Liver (tissue), 9 donors: ENCODE results near the gene GNRH2. TPM values are rescaled to one million over a fixed set of nuclear protein-coding genes. Genes with fewer than 3 reads are reported as not detected.

ENCODE experiments used
- DNase-seq: peaks from one replicate; pipeline ENCODE4 v3.0.0-alpha.2; 2017; ENCODE audit warnings: low spot score
- H3K27ac ChIP-seq, 2 donors: one replicate each; pipeline ENCODE4 v1.7.0; 2013; ENCODE audit warnings: inconsistent platforms in 2 of 2, low read length in 2 of 2, control low read depth in 1 of 2, low read depth in 1 of 2, mild to moderate bottlenecking in 1 of 2
- H3K27me3 ChIP-seq, 4 donors: one replicate each; pipeline versions ENCODE4 v1.6.1 to v1.7.0; 2013; ENCODE audit warnings: low read length in 3 of 4, inconsistent platforms in 1 of 4, mild to moderate bottlenecking in 1 of 4, moderate library complexity in 1 of 4; ENCODE audit not compliant: control insufficient read depth in 4 of 4, insufficient read depth in 4 of 4
- H3K36me3 ChIP-seq, 4 donors: one replicate each; pipeline versions ENCODE4 v1.6.1 to v1.7.0; 2013; ENCODE audit warnings: low read length in 3 of 4, mild to moderate bottlenecking in 3 of 4, low read depth in 1 of 4, moderate library complexity in 1 of 4; ENCODE audit not compliant: control insufficient read depth in 4 of 4, insufficient read depth in 3 of 4
- H3K4me1 ChIP-seq, 4 donors: one replicate each; pipeline versions ENCODE4 v1.6.1 to v1.7.0; 2013; ENCODE audit warnings: low read length in 3 of 4, mild to moderate bottlenecking in 3 of 4, moderate library complexity in 1 of 4; ENCODE audit not compliant: control insufficient read depth in 4 of 4, insufficient read depth in 4 of 4
- H3K4me3 ChIP-seq, 3 donors: one replicate each; pipeline versions ENCODE4 v1.6.1 to v1.7.0; 2013; ENCODE audit warnings: low read length in 3 of 3, control low read depth in 1 of 3, low read depth in 1 of 3, mild to moderate bottlenecking in 1 of 3
- H3K9ac ChIP-seq, 2 donors: one replicate each; pipeline ENCODE4 v1.7.0; 2013; ENCODE audit warnings: low read length in 2 of 2, mild to moderate bottlenecking in 2 of 2, moderate library complexity in 2 of 2, control low read depth in 1 of 2, low read depth in 1 of 2
- H3K9me3 ChIP-seq, 4 donors: one replicate each; pipeline versions ENCODE4 v1.6.1 to v1.7.0; 2013; ENCODE audit warnings: low read length in 3 of 4; ENCODE audit not compliant: control insufficient read depth in 4 of 4
- EGR1 ChIP-seq, 2 donors: IDR thresholded peaks; 2 replicates each; pipeline ENCODE4 v1.6.1; 2016 to 2018; ENCODE audit warnings: antibody characterized with exemption in 2 of 2, low read depth in 2 of 2
- FOXA1 ChIP-seq: IDR thresholded peaks from 2 replicates; pipeline ENCODE4 v1.6.1; 2016; ENCODE audit warnings: antibody characterized with exemption
- FOXA2 ChIP-seq: IDR thresholded peaks from 2 replicates; pipeline ENCODE4 v1.6.1; 2016; ENCODE audit warnings: antibody characterized with exemption
- GABPA ChIP-seq, 2 donors: IDR thresholded peaks in 1 of 2; conservative IDR thresholded peaks in 1 of 2; 2 replicates each; pipeline ENCODE4 v1.6.1; 2016; ENCODE audit warnings: antibody characterized with exemption in 2 of 2, mild to moderate bottlenecking in 1 of 2, moderate library complexity in 1 of 2
- HNF4A ChIP-seq, 2 donors: conservative IDR thresholded peaks; 2 replicates each; pipeline ENCODE4 v1.6.1; 2016; ENCODE audit warnings: antibody characterized with exemption in 2 of 2, mild to moderate bottlenecking in 2 of 2
- HNF4G ChIP-seq: IDR thresholded peaks from 2 replicates; pipeline ENCODE4 v1.6.1; 2016; ENCODE audit warnings: antibody characterized with exemption
- JUND ChIP-seq, 2 donors: IDR thresholded peaks; 2 replicates each; pipeline ENCODE4 v1.6.1; 2016; ENCODE audit warnings: antibody characterized with exemption in 2 of 2
- NR2F2 ChIP-seq: IDR thresholded peaks from 2 replicates; pipeline ENCODE4 v1.6.1; 2016; ENCODE audit warnings: antibody characterized with exemption
- RAD21 ChIP-seq, 2 donors: IDR thresholded peaks; 2 replicates each; pipeline ENCODE4 v1.6.1; 2016; ENCODE audit warnings: antibody characterized with exemption in 2 of 2, mild to moderate bottlenecking in 2 of 2
- RXRA ChIP-seq, 2 donors: IDR thresholded peaks; 2 replicates each; pipeline ENCODE4 v1.6.1; 2017 to 2018; ENCODE audit warnings: antibody characterized with exemption in 2 of 2, mild to moderate bottlenecking in 1 of 2
- SP1 ChIP-seq: IDR thresholded peaks from 2 replicates; pipeline ENCODE4 v1.6.1; 2018; ENCODE audit warnings: antibody characterized with exemption, mild to moderate bottlenecking
- TAF1 ChIP-seq: conservative IDR thresholded peaks from 2 replicates; pipeline ENCODE4 v1.6.1; 2016; ENCODE audit warnings: antibody characterized with exemption, mild to moderate bottlenecking
- YY1 ChIP-seq: IDR thresholded peaks from 2 replicates; pipeline ENCODE4 v1.6.1; 2016; ENCODE audit warnings: antibody characterized with exemption, mild to moderate bottlenecking
- WGBS: extraction: QIAGEN DNeasy Blood & Tissue Kit; methylation state at CpG from one replicate; pipeline ENCODE4 v1.1.7; 2013; 5-methylcytosine and 5-hydroxymethylcytosine counted together
- polyA plus RNA-seq, 2 donors: library from polyadenylated mRNA; stranded (reverse) in 1 of 2; unstranded in 1 of 2; fragments of 200-250 nt in 1 of 2; fragments of >200 nt in 1 of 2; fragmentation: Nextera tagmentation in 1 of 2; extraction: Ambion mirVana in 1 of 2; gene quantifications; one replicate each; pipeline versions ENCODE4 v1.2.1 to v1.2.3, GENCODE V29; 2013 to 2015
- total RNA-seq, 2 donors: library from RNA; depleted of rRNA; stranded (reverse); fragments of >200 nt; gene quantifications; one replicate each; pipeline ENCODE4 v1.2.3, GENCODE V29; 2014
- TF ChIP-seq, protein P1 (sequence below): IDR thresholded peaks from 2 replicates; pipeline ENCODE4 v1.6.1; 2016; ENCODE audit warnings: antibody characterized with exemption
- TF ChIP-seq, protein P2 (sequence below): IDR thresholded peaks from 2 replicates; pipeline ENCODE4 v1.6.1; 2016; ENCODE audit warnings: antibody characterized with exemption
- TF ChIP-seq, protein P3 (sequence below): IDR thresholded peaks from 2 replicates; pipeline ENCODE4 v1.6.1; 2016; ENCODE audit warnings: antibody characterized with exemption
- TF ChIP-seq, protein P4 (sequence below): fragments of 150-350 bp; IDR thresholded peaks from 2 replicates; pipeline ENCODE4 v1.5.1; 2017; ENCODE audit warnings: improper control_type of control experiment, low read depth, low read length; ENCODE audit not compliant: missing input control
- donor health status: healthy.
- donor health status: healthy.
- donor health status: healthy.
- donor health status: healthy.
- donor health status: healthy.

The GNRH2 gene
- total and polyA plus RNA-seq, 4 donors, result 0.25 to 0.58 (median 0.44) TPM; not detected in 1

DNA sequence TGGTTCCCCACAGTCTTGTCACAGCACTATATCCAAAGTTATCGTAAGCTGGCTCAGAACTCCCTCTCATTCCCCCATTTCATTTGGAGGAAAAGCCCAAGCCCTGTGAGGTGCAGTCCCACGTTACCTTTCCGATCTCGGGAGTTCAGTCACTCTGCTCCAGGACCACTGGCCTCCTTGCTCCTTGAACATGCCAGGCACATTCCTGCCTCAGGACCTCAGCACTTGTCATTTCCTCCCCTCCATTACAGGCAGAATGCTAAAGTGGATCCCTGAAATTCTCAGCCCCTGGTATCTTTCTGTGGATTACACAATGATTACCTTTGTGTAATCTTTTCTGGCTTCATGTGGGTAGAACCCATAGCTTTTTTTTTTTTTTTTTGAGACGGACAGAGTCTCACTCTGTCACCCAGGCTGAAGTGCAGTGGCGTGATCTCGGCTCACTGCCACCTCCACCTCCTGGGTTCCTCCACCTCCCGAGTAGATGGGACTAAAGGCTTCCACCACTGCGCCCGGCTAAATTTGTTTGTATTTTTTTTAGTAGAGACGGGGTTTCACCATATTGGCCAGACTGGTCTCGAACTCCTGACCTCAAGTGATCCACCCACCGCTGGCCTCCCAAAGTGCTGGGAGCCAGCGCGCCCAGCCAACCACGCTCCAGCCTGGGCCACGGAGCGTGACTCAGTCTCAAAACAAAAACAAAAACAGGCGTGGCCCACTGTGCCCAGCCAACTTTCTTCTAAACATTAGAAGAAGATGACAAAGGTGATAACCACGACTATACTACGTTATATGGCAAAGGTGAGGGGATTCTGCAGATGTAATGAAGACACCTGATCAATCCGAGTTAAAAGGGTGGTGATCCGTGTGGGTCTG is 24.0 kb downstream of the GNRH2 start:
- WGBS, result 61% methylated on average over 23 of the region's 23 CpGs
- no peak for DNase-seq
- Histone ChIP-seq H3K9me3 (no peaks in the 10 kb centered on the region), H3K36me3 (no peaks in the 10 kb centered on the region), H3K27ac (peak overlapping the region; percentile 56 to 95), H3K4me1 (peaks cover 7 to 49% (median 39%) of the 10 kb centered on the region in 4 donors), H3K9ac (no peak overlapping the region), H3K27me3 (peaks cover 0 to 3% (median 0%) of the 10 kb centered on the region in 4 donors), H3K4me3 (no peak overlapping the region)
- TF ChIP-seq HNF4A (conservative IDR thresholded peaks at IDR 0.05) (peak; percentile 60 to 85), JUND (IDR thresholded peaks at IDR 0.05) (peak in 1 of 2 donors; percentile 33), RXRA (IDR thresholded peaks at IDR 0.05) (peak; percentile 70 to 87), HNF4G (peak; percentile 38), FOXA1 (no peak), YY1 (no peak), SP1 (peak; percentile 84)

DNA sequence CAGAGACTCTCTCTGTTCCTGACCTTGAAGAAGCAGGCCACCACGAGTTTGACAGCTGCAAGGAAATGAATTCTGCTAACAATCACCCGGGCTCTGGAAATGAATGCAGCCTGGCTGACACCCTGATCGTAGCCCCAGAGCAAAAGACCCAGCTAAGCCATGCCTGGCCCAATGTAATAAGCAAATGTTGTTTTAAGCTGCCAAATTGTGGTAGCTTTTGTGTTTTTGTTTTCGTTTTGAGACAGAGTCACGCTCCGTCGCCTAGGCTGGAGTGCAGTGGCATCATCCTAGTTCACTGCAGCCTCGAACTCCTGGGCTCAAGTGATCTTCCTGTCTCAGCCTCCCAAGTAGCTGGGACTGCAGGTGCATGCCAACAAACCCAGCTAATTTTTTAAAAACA is 24.7 kb downstream of the GNRH2 start:
- H3K27ac ChIP-seq, result peak overlapping the region; percentile 56 to 95
- TF ChIP-seq HNF4G (no peak), FOXA2 (no peak), JUND (IDR thresholded peaks at IDR 0.05) (no peak), FOXA1 (no peak), EGR1 (IDR thresholded peaks at IDR 0.05; ENCODE audit: low read depth in 2 of 2) (no peak)
- TF ChIP-seq, protein P1, sequence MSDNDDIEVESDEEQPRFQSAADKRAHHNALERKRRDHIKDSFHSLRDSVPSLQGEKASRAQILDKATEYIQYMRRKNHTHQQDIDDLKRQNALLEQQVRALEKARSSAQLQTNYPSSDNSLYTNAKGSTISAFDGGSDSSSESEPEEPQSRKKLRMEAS, result no peak
- TF ChIP-seq, protein P2, sequence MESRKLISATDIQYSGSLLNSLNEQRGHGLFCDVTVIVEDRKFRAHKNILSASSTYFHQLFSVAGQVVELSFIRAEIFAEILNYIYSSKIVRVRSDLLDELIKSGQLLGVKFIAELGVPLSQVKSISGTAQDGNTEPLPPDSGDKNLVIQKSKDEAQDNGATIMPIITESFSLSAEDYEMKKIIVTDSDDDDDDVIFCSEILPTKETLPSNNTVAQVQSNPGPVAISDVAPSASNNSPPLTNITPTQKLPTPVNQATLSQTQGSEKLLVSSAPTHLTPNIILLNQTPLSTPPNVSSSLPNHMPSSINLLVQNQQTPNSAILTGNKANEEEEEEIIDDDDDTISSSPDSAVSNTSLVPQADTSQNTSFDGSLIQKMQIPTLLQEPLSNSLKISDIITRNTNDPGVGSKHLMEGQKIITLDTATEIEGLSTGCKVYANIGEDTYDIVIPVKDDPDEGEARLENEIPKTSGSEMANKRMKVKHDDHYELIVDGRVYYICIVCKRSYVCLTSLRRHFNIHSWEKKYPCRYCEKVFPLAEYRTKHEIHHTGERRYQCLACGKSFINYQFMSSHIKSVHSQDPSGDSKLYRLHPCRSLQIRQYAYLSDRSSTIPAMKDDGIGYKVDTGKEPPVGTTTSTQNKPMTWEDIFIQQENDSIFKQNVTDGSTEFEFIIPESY, result no peak
- TF ChIP-seq, protein P3, sequence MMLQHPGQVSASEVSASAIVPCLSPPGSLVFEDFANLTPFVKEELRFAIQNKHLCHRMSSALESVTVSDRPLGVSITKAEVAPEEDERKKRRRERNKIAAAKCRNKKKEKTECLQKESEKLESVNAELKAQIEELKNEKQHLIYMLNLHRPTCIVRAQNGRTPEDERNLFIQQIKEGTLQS, result no peak
- no peak for DNase-seq
- H3K4me3 ChIP-seq, result no peak overlapping the region
- H3K9me3 ChIP-seq, result no peaks in the 10 kb centered on the region
- peaks cover 7 to 55% (median 42%) of the 10 kb centered on the region in 4 donors for H3K4me1 ChIP-seq
- H3K27me3 ChIP-seq, result peaks cover 0 to 3% (median 0%) of the 10 kb centered on the region in 4 donors
- no peaks in the 10 kb centered on the region for H3K36me3 ChIP-seq
- no peak overlapping the region for H3K9ac ChIP-seq
- 78% methylated on average over 8 of the region's 8 CpGs for WGBS

DNA sequence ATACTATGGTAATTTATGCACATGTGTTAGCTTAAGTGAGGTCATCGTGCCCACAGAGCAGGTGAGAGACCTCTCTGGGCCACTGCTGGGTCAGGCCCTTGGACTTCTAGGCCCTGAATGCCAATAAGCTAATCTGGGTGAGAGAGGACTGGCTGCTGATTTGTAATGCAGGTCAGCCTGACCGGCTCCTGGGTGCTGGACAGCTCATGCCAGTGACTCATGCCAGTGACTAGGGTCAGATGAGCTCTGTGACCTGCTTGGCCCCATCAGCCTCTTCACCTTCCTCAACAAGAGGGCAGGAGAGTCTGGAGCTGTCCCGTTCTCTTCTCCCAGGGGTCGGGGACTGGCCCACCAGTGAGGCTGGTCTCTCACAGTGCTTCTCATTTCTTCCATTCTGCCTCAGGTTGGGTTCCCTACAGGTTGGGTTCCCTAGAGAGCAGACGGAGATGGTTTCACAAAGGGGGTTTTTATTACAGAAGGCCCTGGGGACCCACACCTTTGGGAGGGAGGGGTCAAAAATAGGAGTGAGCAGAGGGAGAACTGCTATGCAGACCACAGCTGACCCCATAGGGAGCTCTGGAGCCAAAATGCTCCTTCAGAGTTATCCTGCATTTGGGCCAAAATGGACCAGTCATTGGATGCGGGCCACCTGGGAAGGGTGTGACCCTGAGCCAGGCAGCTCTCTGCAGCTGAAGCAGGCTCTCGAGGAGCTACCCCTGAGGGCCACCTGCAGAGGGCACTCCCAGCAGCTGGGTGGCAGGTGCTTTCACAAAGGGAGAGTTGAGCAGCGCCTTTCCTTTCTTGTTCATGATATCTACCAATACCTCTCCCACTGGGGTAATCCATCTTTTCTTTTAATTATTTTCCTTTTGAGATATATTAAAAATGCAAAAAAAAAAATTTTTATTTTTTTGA is 25.8 kb downstream of the GNRH2 start:
- H3K9ac ChIP-seq, result no peak overlapping the region
- no peaks in the 10 kb centered on the region for H3K36me3 ChIP-seq
- WGBS, result 68% methylated on average over 8 of the region's 8 CpGs
- H3K4me3 ChIP-seq, result no peak overlapping the region
- H3K9me3 ChIP-seq, result no peaks in the 10 kb centered on the region
- peak overlapping the region; percentile 56 to 95 for H3K27ac ChIP-seq
- DNase-seq, result no peak
- peaks cover 0 to 3% (median 0%) of the 10 kb centered on the region in 4 donors for H3K27me3 ChIP-seq
- peaks cover 7 to 55% (median 42%) of the 10 kb centered on the region in 4 donors for H3K4me1 ChIP-seq
- no peak for TF ChIP-seq TAF1
- TF ChIP-seq SP1, result peak; percentile 89
- TF ChIP-seq, protein P2, result no peak
- TF ChIP-seq FOXA2, result no peak
- TF ChIP-seq YY1, result peak; percentile 18
- TF ChIP-seq FOXA1, result no peak
- no peak for TF ChIP-seq EGR1 (IDR thresholded peaks at IDR 0.05; ENCODE audit: low read depth in 2 of 2)
- no peak for TF ChIP-seq GABPA (IDR thresholded peaks at IDR 0.05 in 1 of 2, conservative IDR thresholded peaks at IDR 0.05 in 1 of 2)
- TF ChIP-seq, protein P1, result peak; percentile 30
- TF ChIP-seq RAD21 (IDR thresholded peaks at IDR 0.05), result no peak
- TF ChIP-seq HNF4A (conservative IDR thresholded peaks at IDR 0.05), result peak; percentile 82 to 86
- TF ChIP-seq HNF4G, result peak; percentile 54
- TF ChIP-seq, protein P4, sequence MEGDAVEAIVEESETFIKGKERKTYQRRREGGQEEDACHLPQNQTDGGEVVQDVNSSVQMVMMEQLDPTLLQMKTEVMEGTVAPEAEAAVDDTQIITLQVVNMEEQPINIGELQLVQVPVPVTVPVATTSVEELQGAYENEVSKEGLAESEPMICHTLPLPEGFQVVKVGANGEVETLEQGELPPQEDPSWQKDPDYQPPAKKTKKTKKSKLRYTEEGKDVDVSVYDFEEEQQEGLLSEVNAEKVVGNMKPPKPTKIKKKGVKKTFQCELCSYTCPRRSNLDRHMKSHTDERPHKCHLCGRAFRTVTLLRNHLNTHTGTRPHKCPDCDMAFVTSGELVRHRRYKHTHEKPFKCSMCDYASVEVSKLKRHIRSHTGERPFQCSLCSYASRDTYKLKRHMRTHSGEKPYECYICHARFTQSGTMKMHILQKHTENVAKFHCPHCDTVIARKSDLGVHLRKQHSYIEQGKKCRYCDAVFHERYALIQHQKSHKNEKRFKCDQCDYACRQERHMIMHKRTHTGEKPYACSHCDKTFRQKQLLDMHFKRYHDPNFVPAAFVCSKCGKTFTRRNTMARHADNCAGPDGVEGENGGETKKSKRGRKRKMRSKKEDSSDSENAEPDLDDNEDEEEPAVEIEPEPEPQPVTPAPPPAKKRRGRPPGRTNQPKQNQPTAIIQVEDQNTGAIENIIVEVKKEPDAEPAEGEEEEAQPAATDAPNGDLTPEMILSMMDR, result no peak
- TF ChIP-seq RXRA (IDR thresholded peaks at IDR 0.05), result peak; percentile 98
- peak; percentile 64 for TF ChIP-seq NR2F2
